Measurements from ENCODE around the gene DDX42. TPM values are rescaled to one million over a fixed set of nuclear protein-coding genes. Genes with fewer than 3 reads are reported as not detected.

Gene DDX42
- total RNA-seq, 1 experiment from 2014 or later = 174 TPM

DNA sequence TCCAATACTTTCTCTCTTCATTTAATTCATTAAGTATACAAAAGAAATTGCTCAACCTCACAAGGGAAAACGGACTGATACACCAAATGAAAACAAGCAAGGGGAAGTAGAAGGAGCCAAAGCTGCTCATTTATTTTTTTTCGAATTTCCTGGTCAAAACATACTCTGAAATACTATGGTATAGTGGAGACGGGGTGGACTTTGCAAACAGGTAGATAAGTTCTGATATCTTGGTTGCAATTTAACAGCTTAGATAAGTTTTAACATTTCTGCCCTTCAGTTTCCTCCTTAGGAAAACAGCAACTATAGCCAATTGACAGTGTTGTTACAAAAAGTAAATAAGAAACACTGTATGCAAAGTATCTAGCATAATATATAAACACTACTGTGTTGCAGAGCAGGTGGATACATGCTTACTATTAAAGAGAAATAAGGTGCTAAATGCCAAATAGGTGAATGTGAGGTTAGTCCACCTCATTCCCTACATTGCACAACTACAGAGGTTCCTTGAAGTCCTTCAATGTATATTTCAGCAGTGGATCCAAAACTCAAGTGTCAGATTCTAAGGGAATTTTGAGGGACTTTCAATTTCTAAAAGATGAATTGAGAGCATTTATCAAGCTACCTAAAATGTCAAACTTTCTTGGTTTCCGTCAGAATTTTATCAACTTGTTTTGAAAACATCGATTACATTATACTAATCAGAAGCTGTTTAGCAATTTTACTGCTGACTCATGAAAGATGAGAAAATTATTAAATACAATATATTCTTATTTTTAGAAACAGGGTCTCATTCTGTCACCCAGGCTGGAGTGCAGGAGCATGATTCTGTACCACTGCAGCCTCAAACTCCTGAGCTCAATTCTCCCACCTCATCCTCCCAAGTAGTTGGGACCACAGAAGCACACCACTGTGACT is 11.6 kb upstream of the DDX42 start (continued):
- TF ChIP-seq, protein P1, sequence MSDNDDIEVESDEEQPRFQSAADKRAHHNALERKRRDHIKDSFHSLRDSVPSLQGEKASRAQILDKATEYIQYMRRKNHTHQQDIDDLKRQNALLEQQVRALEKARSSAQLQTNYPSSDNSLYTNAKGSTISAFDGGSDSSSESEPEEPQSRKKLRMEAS (IDR thresholded peaks at IDR 0.05) = no peak
- TF ChIP-seq FOSL1 (IDR thresholded peaks at IDR 0.05; ENCODE audit: low read depth) = no peak
- TF ChIP-seq CBX3 (IDR thresholded peaks at IDR 0.05; ENCODE audit: low read depth) = no peak
- TF ChIP-seq CEBPB (IDR thresholded peaks at IDR 0.05; ENCODE audit: low read depth) = no peak
- no peak for TF ChIP-seq SRF (IDR thresholded peaks at IDR 0.05; ENCODE audit: low read depth)
- TF ChIP-seq ZFX (IDR thresholded peaks at IDR 0.05) = no peak
- no peak for TF ChIP-seq ZNF274 (IDR thresholded peaks at IDR 0.05; ENCODE audit: low read depth, low read length)

DNA sequence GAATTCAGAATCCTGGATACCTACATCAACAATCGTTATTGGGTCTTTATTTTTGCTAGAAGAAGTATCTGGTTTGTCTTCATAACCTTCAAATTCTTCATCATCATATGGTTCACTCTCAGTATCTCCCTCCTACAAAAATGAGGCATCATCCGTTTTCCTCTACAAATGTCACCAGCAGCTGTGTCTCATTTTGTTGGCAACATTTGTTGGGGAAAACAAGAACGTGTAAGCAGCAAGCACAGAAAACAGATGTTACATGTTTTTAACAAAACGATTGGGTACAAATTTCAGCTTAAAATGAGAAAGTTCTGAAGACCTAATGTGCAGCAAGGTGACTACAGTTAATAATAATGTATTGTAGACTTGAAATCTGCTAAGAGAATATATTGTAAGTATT is 9.3 kb upstream of the DDX42 start:
- Histone ChIP-seq H3K4me1 (ENCODE audit: control insufficient read depth in 1 of 2, insufficient read depth in 2 of 2, low read length in 2 of 2) (no peaks in the 10 kb centered on the region), H3K4me2 (ENCODE audit: low read length) (no peak overlapping the region), H3K27ac (ENCODE audit: low read depth, low read length) (no peak overlapping the region), H2AFZ (ENCODE audit: low read depth, low read length, poor library complexity, severe bottlenecking) (no peak overlapping the region), H3K9ac (ENCODE audit: low read length) (no peak overlapping the region), H3K79me2 (ENCODE audit: insufficient read depth, low read length) (peaks cover 85% of the 10 kb centered on the region), H3K9me2 (ENCODE audit: insufficient read depth) (no peaks in the 10 kb centered on the region), H3K36me3 (ENCODE audit: control insufficient read depth in 1 of 2, insufficient read depth in 2 of 2, low read length in 2 of 2) (peaks cover 50 to 63% of the 10 kb centered on the region in 2 experiments), H3K9me3 (ENCODE audit: control insufficient read depth in 1 of 2, insufficient read depth in 1 of 2, low read depth in 1 of 2, low read length in 2 of 2) (no peaks in the 10 kb centered on the region), H3K27me3 (ENCODE audit: insufficient read depth, low read length) (no peaks in the 10 kb centered on the region), H3K4me3 (replicated peaks in 1 of 2; ENCODE audit: low read depth in 1 of 2, low read length in 2 of 2) (no peak overlapping the region), H4K20me1 (ENCODE audit: insufficient read depth) (peaks cover 24% of the 10 kb centered on the region; the same call in 1 of the 2 replicates)
- RAD21 ChIA-PET (ENCODE audit: low non-redundant PET in 1 of 2, low total read pairs in 2 of 2, uncharacterized antibody in 2 of 2, unreplicated experiment in 2 of 2) = no interaction called here
- CTCF ChIA-PET = interaction anchor here (1.2 to 1.4 kb wide), 3 partner anchors 9 to 84 kb away, joined by 3 read pairs; partner anchors contain the start of genes CCDC47 and DDX42
- ATAC-seq (no peak), DNase-seq (ENCODE audit: low read depth, low spot score) (no peak)
- POLR2A ChIA-PET = interaction anchor here (2.4 kb wide), 1 partner anchor 9 kb away, joined by 13 read pairs; the partner anchor contains the start of genes CCDC47 and DDX42
- intact Hi-C loops (cut with micrococcal nuclease) = no loop called here
- TF ChIP-seq JUND (IDR thresholded peaks at IDR 0.05) (no peak), SIN3A (IDR thresholded peaks at IDR 0.05; ENCODE audit: low read depth) (no peak), CEBPB (IDR thresholded peaks at IDR 0.05; ENCODE audit: low read depth) (no peak), EZH2 (IDR thresholded peaks at IDR 0.05) (no peak)
- BruUV-seq (replicated peaks) = no TSS peak
